Spinal cord (tissue), 10 donors: Measurements from ENCODE around the gene TLL2. TPM values are rescaled to one million over a fixed set of nuclear protein-coding genes. Genes with fewer than 3 reads are reported as not detected.

Source experiments
- DNase-seq, 6 donors: peaks; one replicate each; pipeline versions ENCODE4 v3.0.0 to v3.0.0-alpha.2; 2013 to 2015; ENCODE audit warnings: low spot score in 6 of 6, low read depth in 4 of 6
- H3K27ac ChIP-seq: one replicate; pipeline ENCODE4 v1.5.1; 2013; ENCODE audit warnings: low read depth, low read length, control low read depth
- H3K27me3 ChIP-seq: one replicate; pipeline ENCODE4 v1.6.1; 2013; ENCODE audit warnings: low read length; ENCODE audit not compliant: control insufficient read depth, insufficient read depth
- H3K36me3 ChIP-seq: one replicate; pipeline ENCODE4 v1.6.1; 2013; ENCODE audit warnings: low read length; ENCODE audit not compliant: control insufficient read depth, insufficient read depth
- H3K4me1 ChIP-seq: one replicate; pipeline ENCODE4 v1.6.1; 2013; ENCODE audit warnings: low read length; ENCODE audit not compliant: control insufficient read depth, insufficient read depth
- H3K4me3 ChIP-seq: one replicate; pipeline ENCODE4 v1.5.1; 2013; ENCODE audit warnings: low read depth, low read length, control low read depth
- H3K9me3 ChIP-seq: one replicate; pipeline ENCODE4 v1.6.1; 2013; ENCODE audit warnings: low read length; ENCODE audit not compliant: control insufficient read depth, insufficient read depth
- WGBS: methylation state at CpG from one replicate; pipeline ENCODE4 v1.1.5; 2013; ENCODE audit warnings: missing lambda C conversion rate; ENCODE audit not compliant: insufficient coverage; 5-methylcytosine and 5-hydroxymethylcytosine counted together
- polyA plus RNA-seq, 2 donors: library from polyadenylated mRNA; unstranded; fragments of 120-200 nt; gene quantifications; one replicate each; pipeline ENCODE4 v1.2.1, GENCODE V29; 2013; ENCODE audit not compliant: insufficient read length in 2 of 2
- total RNA-seq, 2 donors: library from RNA; depleted of rRNA in 1 of 2; stranded (reverse); fragments of 120-200 nt in 1 of 2; fragments of >200 nt in 1 of 2; gene quantifications; one replicate each; pipeline versions ENCODE4 v1.2.3 to v1.2.4, GENCODE V29; 2013 to 2014
- donor health status: healthy.

The TLL2 gene
- total and polyA plus RNA-seq, 4 donors, result 2.0 to 6.1 (median 4.4) TPM

DNA sequence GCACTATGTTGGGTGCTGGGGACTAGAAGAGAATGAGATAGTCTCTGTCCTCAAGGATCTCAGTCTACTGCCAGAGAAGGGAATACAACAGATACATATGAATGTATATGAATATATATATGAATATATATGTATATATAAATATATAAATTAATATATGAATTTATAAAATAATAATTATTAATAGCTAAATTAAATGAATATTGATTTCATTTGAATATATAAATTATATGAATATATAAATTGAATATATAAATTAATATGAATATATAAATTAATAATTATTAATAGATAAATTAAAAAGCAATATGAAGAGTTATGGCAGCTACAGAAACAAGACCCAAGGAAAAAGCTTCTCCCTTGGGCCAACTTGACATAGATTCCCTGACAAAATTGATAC lies 95.1 kb downstream of the TLL2 start:
- no peaks in the 10 kb centered on the region for H3K27me3 ChIP-seq
- no peaks in the 10 kb centered on the region for H3K36me3 ChIP-seq
- H3K27ac ChIP-seq, result no peak overlapping the region
- H3K9me3 ChIP-seq, result no peaks in the 10 kb centered on the region
- peaks cover 17% of the 10 kb centered on the region for H3K4me1 ChIP-seq
- no peak for DNase-seq
- no peak overlapping the region for H3K4me3 ChIP-seq

DNA sequence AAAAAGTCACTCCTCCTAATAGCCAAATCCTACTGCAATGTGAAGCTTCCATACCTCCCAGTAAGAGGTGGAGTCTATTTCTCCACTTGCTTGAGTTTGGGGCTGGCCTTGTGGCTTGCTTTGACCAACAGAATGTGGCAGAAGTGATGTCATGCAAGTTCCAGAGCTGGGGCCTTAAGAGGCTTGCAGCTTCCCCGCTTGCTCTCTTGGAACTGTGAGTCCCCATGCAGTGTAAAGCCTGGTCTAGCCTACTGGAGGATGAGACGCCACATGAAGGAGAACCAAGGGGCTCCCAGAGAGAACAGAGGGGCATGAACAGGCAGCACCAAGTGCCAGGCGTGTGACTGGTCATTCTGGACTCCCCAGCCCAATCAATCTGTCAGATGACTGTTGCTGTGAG lies 96.3 kb downstream of the TLL2 start:
- no peaks in the 10 kb centered on the region for H3K9me3 ChIP-seq
- H3K36me3 ChIP-seq, result no peaks in the 10 kb centered on the region
- H3K27ac ChIP-seq, result no peak overlapping the region
- peaks cover 3% of the 10 kb centered on the region for H3K27me3 ChIP-seq
- peaks cover 19% of the 10 kb centered on the region for H3K4me1 ChIP-seq
- peak in 1 of 6 donors; percentile 44 for DNase-seq
- no peak overlapping the region for H3K4me3 ChIP-seq
- WGBS, result 85% methylated on average over 2 of the region's 3 CpGs

DNA sequence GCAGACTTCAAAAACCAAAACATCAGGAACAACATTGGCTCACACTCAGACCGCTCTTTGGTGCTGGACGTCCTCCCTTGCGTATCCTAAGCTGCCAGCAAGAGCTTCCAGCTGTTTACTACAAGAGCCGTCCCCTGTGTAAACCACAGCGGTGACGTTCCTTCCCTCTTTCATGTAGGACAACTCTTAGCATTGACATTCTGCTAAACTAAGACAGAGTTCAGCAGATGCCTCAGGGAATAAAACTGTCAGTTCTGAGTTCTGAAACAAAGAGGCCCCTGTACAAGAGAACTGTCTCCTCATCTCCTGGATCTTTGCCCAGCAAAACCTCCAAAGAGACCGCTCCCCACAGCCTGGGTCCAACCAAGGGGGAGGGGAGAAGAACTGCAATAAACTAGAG lies 97.1 kb downstream of the TLL2 start:
- Histone ChIP-seq H3K4me1 (peaks cover 16% of the 10 kb centered on the region), H3K27ac (peak overlapping the region; percentile 10), H3K4me3 (no peak overlapping the region), H3K9me3 (no peaks in the 10 kb centered on the region), H3K27me3 (peaks cover 3% of the 10 kb centered on the region), H3K36me3 (no peaks in the 10 kb centered on the region)
- DNase-seq, result peak in 4 of 6 donors; percentile 43 to 82 (median 66)
- 21% methylated on average over 6 of the region's 7 CpGs for WGBS

DNA sequence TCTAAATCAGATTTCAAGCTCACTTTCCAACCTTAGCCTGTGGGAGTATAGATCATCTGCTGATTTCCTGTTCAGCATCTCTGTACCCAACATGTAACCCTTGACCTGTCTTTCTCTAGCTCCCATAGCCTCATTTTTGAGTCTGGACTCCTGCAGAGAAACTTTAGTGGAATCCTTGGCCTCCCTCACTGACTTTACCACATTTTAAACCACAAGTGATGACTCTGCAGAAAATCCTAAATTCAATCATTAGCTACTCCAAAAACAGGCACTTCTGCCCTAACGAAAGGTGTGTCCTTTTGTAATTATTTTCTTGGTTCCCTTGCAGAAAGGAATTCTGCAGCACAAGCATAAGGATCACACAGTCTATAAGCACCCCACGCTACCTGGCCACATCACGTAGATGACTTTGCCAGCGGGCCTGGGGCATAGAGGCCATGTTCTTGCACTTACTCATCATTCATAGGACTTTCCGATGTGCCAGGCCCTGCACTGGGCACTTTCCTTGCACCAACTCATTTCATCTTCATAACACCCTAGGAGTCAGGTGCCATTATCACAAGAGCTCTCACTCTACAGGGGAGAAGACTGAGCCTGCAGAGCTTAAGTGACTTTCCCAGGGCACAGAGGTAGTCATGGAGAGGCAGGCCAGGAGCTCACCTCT lies 97.7 kb downstream of the TLL2 start:
- H3K27ac ChIP-seq, result peak overlapping the region; percentile 10
- H3K4me3 ChIP-seq, result no peak overlapping the region
- no peaks in the 10 kb centered on the region for H3K9me3 ChIP-seq
- no peak for DNase-seq
- H3K36me3 ChIP-seq, result no peaks in the 10 kb centered on the region
- H3K4me1 ChIP-seq, result peaks cover 16% of the 10 kb centered on the region
- peaks cover 3% of the 10 kb centered on the region for H3K27me3 ChIP-seq
- 92% methylated on average over 4 of the region's 5 CpGs for WGBS

DNA sequence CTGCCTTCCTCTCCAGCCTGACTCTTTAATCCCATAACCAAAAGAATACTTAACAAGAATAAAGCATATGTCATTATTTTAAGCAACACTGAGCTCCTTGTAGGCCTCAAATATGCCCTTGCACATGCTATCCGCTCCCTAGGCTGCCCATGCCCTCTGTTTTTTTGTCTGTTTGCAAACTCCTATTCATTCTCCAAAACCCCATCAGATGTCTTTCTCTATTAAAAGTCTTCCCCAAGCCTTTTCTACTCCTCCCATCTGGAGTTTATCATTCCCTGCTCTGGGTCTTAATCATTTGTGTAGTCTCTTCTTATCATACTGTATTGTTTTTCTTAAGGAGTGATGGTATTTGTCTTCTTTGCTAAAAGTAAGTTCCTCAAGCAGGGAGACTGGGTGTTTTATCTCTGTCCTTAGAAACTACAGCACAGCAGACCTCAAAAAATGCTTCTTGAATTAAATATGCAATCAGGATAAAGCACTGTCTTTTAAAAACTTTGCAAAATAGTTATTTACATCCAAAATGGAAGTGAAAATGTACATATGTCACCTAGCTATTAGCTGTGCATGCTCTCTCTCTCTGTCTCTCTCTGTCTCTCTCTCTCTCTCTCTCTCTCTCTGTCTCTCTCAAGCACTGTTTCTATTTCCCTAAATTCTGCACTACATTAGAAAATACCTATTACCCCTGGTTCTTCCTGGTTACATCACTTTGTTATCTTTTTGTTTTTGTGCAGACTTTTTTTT lies 98.4 kb downstream of the TLL2 start:
- peaks cover 16% of the 10 kb centered on the region for H3K4me1 ChIP-seq
- 92% methylated on average over 1 of the region's 1 CpG for WGBS
- no peak for DNase-seq
- peaks cover 3% of the 10 kb centered on the region for H3K27me3 ChIP-seq
- H3K27ac ChIP-seq, result no peak overlapping the region
- H3K36me3 ChIP-seq, result peaks cover 1% of the 10 kb centered on the region
- no peak overlapping the region for H3K4me3 ChIP-seq
- H3K9me3 ChIP-seq, result no peaks in the 10 kb centered on the region

DNA sequence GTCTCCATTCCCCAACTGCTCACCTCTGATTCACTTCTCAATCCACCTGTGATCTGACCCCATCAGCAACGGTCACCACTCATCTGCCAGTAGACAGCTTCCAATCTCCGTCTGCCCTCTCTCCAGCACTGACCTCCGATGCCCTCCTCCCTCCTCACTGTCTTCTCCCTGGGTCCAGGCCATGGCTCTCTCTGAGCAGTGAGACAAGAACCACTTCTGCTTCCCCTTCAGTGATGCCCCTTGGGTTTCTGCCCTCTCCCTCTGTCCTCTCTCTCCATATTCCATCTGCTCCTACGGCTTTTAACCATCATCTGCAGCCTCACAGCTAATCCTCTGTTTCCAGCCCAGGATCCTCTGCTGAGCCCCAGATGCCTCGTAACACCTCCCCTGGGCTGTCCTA lies 99.4 kb downstream of the TLL2 start:
- 97% methylated on average over 5 of the region's 5 CpGs for WGBS
- no peak for DNase-seq

DNA sequence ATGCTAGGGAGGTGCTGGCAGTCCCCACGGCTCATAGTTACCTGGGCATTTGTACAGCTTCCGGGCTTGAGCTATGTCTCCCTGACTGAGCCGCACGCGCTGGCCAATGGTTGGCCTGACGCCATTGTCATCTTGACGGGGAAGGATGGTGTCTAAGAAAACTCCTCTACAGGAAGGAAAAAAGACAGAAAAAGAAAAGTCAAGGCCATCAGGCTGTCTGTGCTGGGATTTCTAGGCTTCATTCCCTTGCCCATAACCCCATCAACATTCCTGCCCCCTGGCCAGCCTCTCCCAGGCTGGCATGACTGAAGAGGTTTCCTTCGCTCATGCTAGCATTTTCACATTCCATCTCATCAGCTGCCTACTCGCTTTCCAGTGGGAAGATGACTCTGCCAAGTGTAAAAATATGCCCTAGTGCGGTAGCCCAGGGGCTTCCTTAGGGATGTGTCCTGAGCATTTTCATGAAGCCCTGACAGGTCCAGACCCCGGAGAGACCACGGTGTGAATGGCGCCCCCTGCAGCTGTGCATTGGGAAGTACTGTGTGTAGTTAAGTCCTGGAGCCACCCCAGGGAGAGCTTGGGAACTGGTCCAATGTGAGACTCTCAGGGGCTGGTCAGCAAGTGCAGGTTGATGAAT lies 100.5 kb downstream of the TLL2 start:
- WGBS, result 72% methylated on average over 13 of the region's 13 CpGs
- Histone ChIP-seq H3K27ac (no peak overlapping the region), H3K4me1 (peaks cover 16% of the 10 kb centered on the region), H3K36me3 (peaks cover 2% of the 10 kb centered on the region), H3K27me3 (peaks cover 3% of the 10 kb centered on the region), H3K9me3 (no peaks in the 10 kb centered on the region), H3K4me3 (no peak overlapping the region)
- DNase-seq, result no peak

More for the DNA sequence above, 99.4 kb downstream of the TLL2 start:
- no peak overlapping the region for H3K4me3 ChIP-seq
- H3K27ac ChIP-seq, result no peak overlapping the region
- H3K27me3 ChIP-seq, result peaks cover 3% of the 10 kb centered on the region
- peaks cover 2% of the 10 kb centered on the region for H3K36me3 ChIP-seq
- H3K9me3 ChIP-seq, result no peaks in the 10 kb centered on the region
- H3K4me1 ChIP-seq, result peaks cover 16% of the 10 kb centered on the region

DNA sequence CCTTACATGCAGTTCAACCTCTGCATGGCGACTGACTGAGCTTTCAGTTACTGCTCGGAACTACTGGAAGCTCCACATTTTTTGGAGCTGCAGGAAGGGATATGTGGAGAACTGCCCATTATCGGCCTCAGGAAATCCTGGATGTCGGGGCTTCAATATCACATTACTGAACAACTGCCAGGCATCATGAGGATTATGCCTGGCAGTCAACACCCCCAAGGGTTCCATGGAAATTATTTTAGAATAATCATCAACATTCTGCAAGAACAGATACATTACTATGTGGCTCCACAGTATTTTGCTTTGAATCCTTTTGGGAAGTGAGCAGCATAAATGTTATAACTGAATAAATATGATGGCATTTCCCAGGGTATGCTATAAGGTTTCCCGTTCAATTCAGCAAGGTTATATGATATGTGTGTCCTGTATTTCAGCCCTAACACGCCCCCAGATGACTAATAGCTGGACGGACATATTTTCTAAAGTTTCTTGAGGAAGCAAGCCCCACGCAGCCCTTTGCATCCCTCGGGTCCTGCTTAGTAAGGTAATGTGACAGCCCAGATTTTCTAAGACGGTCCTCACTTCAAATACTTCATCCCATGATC lies 101.9 kb downstream of the TLL2 start:
- peak in 1 of 6 donors; percentile 51 for DNase-seq
- H3K27ac ChIP-seq, result no peak overlapping the region
- H3K9me3 ChIP-seq, result no peaks in the 10 kb centered on the region
- 78% methylated on average over 5 of the region's 10 CpGs for WGBS
- H3K4me3 ChIP-seq, result no peak overlapping the region
- peaks cover 3% of the 10 kb centered on the region for H3K27me3 ChIP-seq
- peaks cover 2% of the 10 kb centered on the region for H3K36me3 ChIP-seq
- H3K4me1 ChIP-seq, result peaks cover 15% of the 10 kb centered on the region

DNA sequence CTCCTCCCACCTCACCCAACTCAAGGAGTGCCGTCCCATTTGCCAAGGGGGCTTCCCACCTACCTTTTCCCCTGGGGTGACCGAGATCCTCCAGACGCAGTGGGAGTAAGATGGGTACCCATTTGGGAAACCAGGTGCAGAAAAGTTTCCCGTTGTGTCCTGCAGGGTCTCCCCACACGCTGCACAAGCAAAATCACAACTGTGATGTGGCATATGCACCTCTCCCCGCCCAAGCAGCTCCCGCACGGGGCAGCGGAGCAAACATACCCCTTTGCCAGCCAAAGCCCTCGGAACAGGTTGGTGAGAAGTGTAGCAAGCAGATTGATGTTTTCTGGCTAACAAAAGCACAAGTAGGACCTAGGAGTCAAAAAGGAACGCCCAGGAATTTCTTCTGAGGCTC lies 103.4 kb downstream of the TLL2 start:
- peaks cover 3% of the 10 kb centered on the region for H3K27me3 ChIP-seq
- no peaks in the 10 kb centered on the region for H3K9me3 ChIP-seq
- 90% methylated on average over 8 of the region's 11 CpGs for WGBS
- no peak for DNase-seq
- peaks cover 7% of the 10 kb centered on the region for H3K4me1 ChIP-seq
- H3K27ac ChIP-seq, result no peak overlapping the region
- H3K4me3 ChIP-seq, result no peak overlapping the region
- peaks cover 2% of the 10 kb centered on the region for H3K36me3 ChIP-seq
